K562 (cell line): ENCODE results near the gene ACVR2B. TPM values are rescaled to one million over a fixed set of nuclear protein-coding genes. Genes with fewer than 3 reads are reported as not detected.

Experiments used
- CBFA2T2 ChIP-seq: fragments of 450-650 bp; conservative IDR thresholded peaks from 2 replicates; pipeline ENCODE4 v1.6.1; 2017; ENCODE audit warnings: mild to moderate bottlenecking
- CBX1 ChIP-seq: sonication (generic); IDR thresholded peaks from 2 replicates; pipeline ENCODE4 v1.6.1; 2016; ENCODE audit warnings: antibody characterized with exemption, low read depth, mild to moderate bottlenecking
- CBX5 ChIP-seq: IDR thresholded peaks from 2 replicates; pipeline ENCODE4 v1.6.1; 2014; ENCODE audit warnings: low read depth, borderline replicate concordance
- CREB1 ChIP-seq, 2 experiments: sonication (generic) in 1 of 2; formaldehyde crosslinking in 1 of 2; IDR thresholded peaks; 2 replicates each; pipeline versions ENCODE4 v1.6.1 to v1.8.0; 2012 to 2022; ENCODE audit warnings: inconsistent platforms in 1 of 2, mild to moderate bottlenecking in 1 of 2, missing genetic modification reagents in 1 of 2, moderate library complexity in 1 of 2
- GATAD2B ChIP-seq: fragments of 450-650 bp; IDR thresholded peaks from 2 replicates; pipeline ENCODE4 v1.6.1; 2017; ENCODE audit warnings: mild to moderate bottlenecking, borderline replicate concordance
- KAT8 ChIP-seq: fragments of 450-650 bp; IDR thresholded peaks from 2 replicates; pipeline ENCODE4 v1.6.1; 2016; ENCODE audit warnings: low read depth, mild to moderate bottlenecking
- LEF1 ChIP-seq: fragments of 450-650 bp; IDR thresholded peaks from 2 replicates; pipeline ENCODE4 v1.6.1; 2016; ENCODE audit warnings: mild to moderate bottlenecking
- MEF2A ChIP-seq: IDR thresholded peaks from 2 replicates; pipeline ENCODE4 v1.6.1; 2011; ENCODE audit warnings: low read depth, mild to moderate bottlenecking, low read length, moderate library complexity; ENCODE audit not compliant: control insufficient read depth
- POLR3G ChIP-seq: IDR thresholded peaks from 2 replicates; pipeline ENCODE4 v1.6.1; 2011; ENCODE audit not compliant: insufficient read length, insufficient replicate concordance; ENCODE audit errors: extremely low read depth
- PYGO2 ChIP-seq: fragments of 450-650 bp; IDR thresholded peaks from 2 replicates; pipeline ENCODE4 v1.6.1; 2016; ENCODE audit warnings: mild to moderate bottlenecking, missing genetic modification characterization, moderate library complexity, missing compliant biosample characterization
- RBBP5 ChIP-seq: fragments of 200-600 bp; sonication (generic); IDR thresholded peaks from 2 replicates; pipeline ENCODE4 v1.6.1; 2012; ENCODE audit warnings: borderline replicate concordance, mild to moderate bottlenecking, low read length, control low read depth, inconsistent platforms; ENCODE audit not compliant: insufficient read depth, poor library complexity, severe bottlenecking
- RBM39 ChIP-seq: fragments of 200-400 bp; formaldehyde crosslinking; optimal IDR thresholded peaks from 2 replicates; pipeline ENCODE3; 2018; ENCODE audit warnings: low read depth, low read length
- SMARCB1 ChIP-seq: IDR thresholded peaks from 2 replicates; pipeline ENCODE4 v1.6.1; 2011; ENCODE audit warnings: improper control_type of control experiment, low read depth; ENCODE audit not compliant: insufficient read length
- SRSF3 ChIP-seq: fragments of 200-400 bp; formaldehyde crosslinking; IDR thresholded peaks from 2 replicates; pipeline ENCODE4 v1.6.1; 2016; ENCODE audit warnings: mild to moderate bottlenecking, low read length, moderate library complexity; ENCODE audit not compliant: insufficient read depth
- TAF15 ChIP-seq: fragments of 200-400 bp; formaldehyde crosslinking; IDR thresholded peaks from 2 replicates; pipeline ENCODE4 v1.6.1; 2017; ENCODE audit warnings: mild to moderate bottlenecking, low read depth, low read length, moderate library complexity
- ZBED1 ChIP-seq: IDR thresholded peaks from 2 replicates; pipeline ENCODE4 v1.6.1; 2014
- ZNF436 ChIP-seq: fragments of 250-450, 450-650 bp; sonication (Bioruptor Pico); formaldehyde crosslinking; IDR thresholded peaks from 2 replicates; pipeline ENCODE4 v1.7.0; 2020; ENCODE audit warnings: mild to moderate bottlenecking
- polyA plus RNA-seq, 8 experiments: library from polyadenylated mRNA; depleted of rRNA in 4 of 8; stranded (reverse) in 5 of 8; unstranded in 3 of 8; fragments of >200 nt; fragmentation: Nextera tagmentation in 2 of 8; fragmentation: Illumina TruSeq in 1 of 8; extraction: Ambion mirVana in 2 of 8; extraction: Trizol in 1 of 8; gene quantifications; 2 replicates each; pipeline versions ENCODE4 v1.2.1 to v1.2.3, GENCODE V29; 2011 to 2014; ENCODE audit warnings: inconsistent platforms in 1 of 8, missing spikeins in 1 of 8
- total RNA-seq, 7 experiments: library from RNA; depleted of rRNA in 6 of 7; stranded (reverse); fragments of >200 nt in 6 of 7; fragmentation: Illumina TruSeq in 2 of 7; extraction: Trizol in 2 of 7; gene quantifications; 2 replicates each; pipeline versions ENCODE4 v1.2.1 to v1.2.3, GENCODE V29; 2011 to 2021; ENCODE audit warnings: low replicate concordance in 1 of 7
- TF ChIP-seq, protein P1 (sequence below), 2 experiments: IDR thresholded peaks; 2 replicates each; pipeline ENCODE4 v1.6.1; 2012; ENCODE audit warnings: improper control_type of control experiment in 2 of 2, low read depth in 2 of 2, low read length in 2 of 2, borderline replicate concordance in 1 of 2
- TF ChIP-seq, protein P2 (sequence below): sonication (generic); formaldehyde crosslinking; IDR thresholded peaks from 2 replicates; pipeline ENCODE4 v1.8.0; 2022; ENCODE audit warnings: mild to moderate bottlenecking, missing genetic modification reagents
- TF ChIP-seq, protein P3 (sequence below): fragments of 250-450 bp; sonication (Bioruptor Pico); IDR thresholded peaks from 2 replicates; pipeline ENCODE4 v1.5.0; 2021; ENCODE audit warnings: mild to moderate bottlenecking, moderate library complexity

Gene ACVR2B
- total and polyA plus RNA-seq, 9 of the 15 experiments (the other 6 are each of a cell fraction or from before 2014, with no cell fraction given) = 1.8 to 23.7 (median 7.1) TPM

GRCh38 chr3:38496131-38496910 is 42.6 kb downstream of the ACVR2B start, which contains the start of gene EXOG (continued):
- no peak for TF ChIP-seq GATAD2B
- TF ChIP-seq, protein P1, sequence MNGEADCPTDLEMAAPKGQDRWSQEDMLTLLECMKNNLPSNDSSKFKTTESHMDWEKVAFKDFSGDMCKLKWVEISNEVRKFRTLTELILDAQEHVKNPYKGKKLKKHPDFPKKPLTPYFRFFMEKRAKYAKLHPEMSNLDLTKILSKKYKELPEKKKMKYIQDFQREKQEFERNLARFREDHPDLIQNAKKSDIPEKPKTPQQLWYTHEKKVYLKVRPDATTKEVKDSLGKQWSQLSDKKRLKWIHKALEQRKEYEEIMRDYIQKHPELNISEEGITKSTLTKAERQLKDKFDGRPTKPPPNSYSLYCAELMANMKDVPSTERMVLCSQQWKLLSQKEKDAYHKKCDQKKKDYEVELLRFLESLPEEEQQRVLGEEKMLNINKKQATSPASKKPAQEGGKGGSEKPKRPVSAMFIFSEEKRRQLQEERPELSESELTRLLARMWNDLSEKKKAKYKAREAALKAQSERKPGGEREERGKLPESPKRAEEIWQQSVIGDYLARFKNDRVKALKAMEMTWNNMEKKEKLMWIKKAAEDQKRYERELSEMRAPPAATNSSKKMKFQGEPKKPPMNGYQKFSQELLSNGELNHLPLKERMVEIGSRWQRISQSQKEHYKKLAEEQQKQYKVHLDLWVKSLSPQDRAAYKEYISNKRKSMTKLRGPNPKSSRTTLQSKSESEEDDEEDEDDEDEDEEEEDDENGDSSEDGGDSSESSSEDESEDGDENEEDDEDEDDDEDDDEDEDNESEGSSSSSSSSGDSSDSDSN (IDR thresholded peaks at IDR 0.05; ENCODE audit: borderline replicate concordance in 1 of 2, low read depth in 2 of 2, low read length in 2 of 2) = peak; percentile 90 to 93; a peak in 2 of 4 replicates
- peak; percentile 14; the same call in 1 of the 2 replicates for TF ChIP-seq CREB1 (IDR thresholded peaks at IDR 0.05)
- TF ChIP-seq CREB1 (CRISPR knock-in tag; IDR thresholded peaks at IDR 0.05) = peak; percentile 77; the same call in 1 of the 2 replicates
- TF ChIP-seq, protein P2, sequence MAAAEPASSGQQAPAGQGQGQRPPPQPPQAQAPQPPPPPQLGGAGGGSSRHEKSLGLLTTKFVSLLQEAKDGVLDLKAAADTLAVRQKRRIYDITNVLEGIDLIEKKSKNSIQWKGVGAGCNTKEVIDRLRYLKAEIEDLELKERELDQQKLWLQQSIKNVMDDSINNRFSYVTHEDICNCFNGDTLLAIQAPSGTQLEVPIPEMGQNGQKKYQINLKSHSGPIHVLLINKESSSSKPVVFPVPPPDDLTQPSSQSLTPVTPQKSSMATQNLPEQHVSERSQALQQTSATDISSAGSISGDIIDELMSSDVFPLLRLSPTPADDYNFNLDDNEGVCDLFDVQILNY (CRISPR knock-in tag) = peak; percentile 79
- TF ChIP-seq, protein P3, sequence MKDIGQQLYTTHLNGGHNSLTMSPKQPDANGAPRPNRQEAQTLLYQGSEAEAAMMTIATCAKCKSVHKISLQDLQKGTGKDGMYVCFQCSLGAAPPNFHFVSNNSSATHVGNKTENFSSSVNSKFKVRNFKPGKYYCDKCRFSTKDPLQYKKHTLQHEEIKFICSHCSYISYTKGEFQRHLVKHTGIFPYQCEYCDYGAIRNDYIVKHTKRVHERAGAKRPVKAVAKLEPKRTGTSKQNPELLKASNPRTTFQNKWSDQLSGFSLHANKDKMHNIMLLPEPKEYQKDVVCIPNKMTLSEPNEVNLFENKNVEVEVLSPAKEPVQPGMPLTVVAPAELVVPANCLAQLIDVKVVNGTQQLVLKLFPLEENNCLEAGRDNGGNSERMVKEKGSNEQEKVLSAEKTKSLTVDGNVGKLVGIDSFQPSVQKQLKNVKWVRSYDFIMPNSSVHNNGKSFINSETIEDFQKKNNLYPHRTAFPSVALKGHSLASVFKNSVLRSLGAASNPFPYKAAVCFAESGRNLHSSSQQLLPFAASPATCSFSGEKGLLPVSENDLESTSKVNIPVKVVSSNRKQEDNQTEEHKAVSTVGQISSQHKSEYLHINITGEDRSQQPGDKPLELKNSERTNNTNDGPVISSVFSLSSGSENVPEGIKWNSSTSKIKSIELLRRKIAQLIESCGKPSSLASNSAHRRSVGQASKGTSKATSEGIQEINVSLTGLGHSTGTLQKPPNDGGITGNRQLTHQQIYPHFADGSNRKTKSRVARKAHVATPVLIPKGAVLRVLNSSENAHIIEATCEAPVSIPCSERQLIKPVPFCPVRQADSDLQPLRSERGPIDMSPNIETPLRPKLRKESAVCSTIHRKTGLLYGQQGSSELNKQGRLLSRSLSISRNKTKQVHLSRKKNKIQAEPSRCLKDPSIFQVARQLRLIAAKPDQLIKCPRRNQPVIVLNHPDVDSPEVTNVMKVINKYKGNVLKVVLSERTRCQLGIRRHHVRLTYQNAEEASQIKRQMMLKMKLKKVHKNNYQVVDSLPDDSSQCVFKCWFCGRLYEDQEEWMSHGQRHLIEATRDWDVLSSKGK = no peak
- TF ChIP-seq RBBP5 = peak; percentile 83
- TF ChIP-seq POLR3G = no peak
- TF ChIP-seq TAF15 = no peak
- no peak for TF ChIP-seq ZNF436 (CRISPR knock-in tag)
- no peak for TF ChIP-seq SMARCB1
- TF ChIP-seq KAT8 = no peak
- no peak for TF ChIP-seq CBFA2T2
- 0 out of 2 replicates have a peak, but pooled peaks have one; percentile 53 for TF ChIP-seq CBX5
- TF ChIP-seq MEF2A = no peak
- TF ChIP-seq CBX1 = peak; percentile 64; the same call in 1 of the 2 replicates
- no peak for TF ChIP-seq RBM39
- TF ChIP-seq ZBED1 = 0 out of 2 replicates have a peak, but pooled peaks have one; percentile 64
- TF ChIP-seq SRSF3 = no peak
- TF ChIP-seq LEF1 = no peak
- TF ChIP-seq PYGO2 = no peak
